BE2C (cell line): ENCODE measurements around the gene CROCC2.

Experiments used
- DNase-seq: peaks from one replicate; pipeline ENCODE4 v3.0.0-alpha.2; 2020
- H3K27me3 ChIP-seq: fragments of 250-450 bp; sonication (Bioruptor Pico); 2 replicates; pipeline ENCODE4 v1.5.1; 2020; ENCODE audit warnings: mild to moderate bottlenecking
- H3K36me3 ChIP-seq: fragments of 250-450 bp; sonication (Bioruptor Pico); 2 replicates; pipeline ENCODE4 v1.5.1; 2020; ENCODE audit warnings: mild to moderate bottlenecking
- H3K4me1 ChIP-seq: fragments of 250-450 bp; sonication (Bioruptor Pico); 2 replicates; pipeline ENCODE4 v1.5.1; 2020
- H3K4me3 ChIP-seq: 2 replicates; pipeline ENCODE4 v1.5.1; 2011; ENCODE audit warnings: low read depth, low read length
- H3K9me3 ChIP-seq: fragments of 250-450 bp; sonication (Bioruptor Pico); 2 replicates; pipeline ENCODE4 v1.5.1; 2020
- TF ChIP-seq, protein P1 (sequence below): IDR thresholded peaks from 2 replicates; pipeline ENCODE4 v1.5.1; 2012; ENCODE audit warnings: mild to moderate bottlenecking, low read depth, low read length

The CROCC2 gene

DNA sequence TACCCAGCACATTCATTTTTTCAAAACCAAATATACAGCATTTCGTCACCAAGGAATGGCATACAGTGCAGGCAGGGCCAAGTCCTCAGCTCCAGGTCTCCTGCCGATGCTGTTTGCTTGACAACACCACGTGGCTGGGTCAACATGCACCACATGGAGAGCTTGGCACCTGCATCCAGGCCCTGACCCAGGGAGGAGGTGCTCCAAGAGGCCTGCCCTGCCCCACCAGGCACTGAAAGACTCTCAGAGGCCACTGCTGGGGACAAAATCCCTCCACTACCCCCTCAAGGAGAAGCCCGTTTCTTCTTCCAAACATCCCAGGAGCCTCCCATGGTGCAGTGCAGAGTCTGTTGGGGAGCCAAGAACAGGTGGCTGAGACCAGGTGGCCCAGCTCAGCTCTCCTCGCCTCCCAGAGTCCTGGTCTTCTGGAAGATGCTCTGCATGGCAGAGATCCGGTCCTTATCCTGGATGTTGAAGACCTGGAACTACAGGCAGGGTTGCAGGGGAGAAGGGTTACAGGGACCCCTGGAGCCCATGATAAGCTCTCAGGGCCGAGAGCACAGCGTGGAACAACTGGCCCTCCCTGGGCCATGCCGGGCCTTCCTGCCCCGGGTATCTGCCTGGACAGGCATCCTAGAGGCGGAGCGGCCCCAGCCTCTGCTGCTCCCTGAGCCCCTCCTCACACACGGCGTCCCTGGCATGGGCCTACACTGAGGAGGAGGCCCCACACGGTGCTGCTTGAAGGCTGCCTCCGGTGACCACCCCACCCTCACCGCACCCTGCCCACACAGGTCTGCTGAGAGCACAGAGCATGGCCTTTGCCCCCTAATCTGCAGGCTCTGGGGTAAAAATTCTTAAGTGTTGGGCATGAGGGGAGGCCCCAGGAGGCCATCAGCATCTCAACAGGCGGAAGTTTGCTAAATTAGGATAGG lies 19.2 kb upstream of the CROCC2 start:
- Histone ChIP-seq H3K4me1 (no peaks in the 10 kb centered on the region), H3K36me3 (no peaks in the 10 kb centered on the region), H3K27me3 (no peaks in the 10 kb centered on the region), H3K9me3 (no peaks in the 10 kb centered on the region), H3K4me3 (no peak overlapping the region)
- DNase-seq, result peak; percentile 7
- TF ChIP-seq, protein P1, sequence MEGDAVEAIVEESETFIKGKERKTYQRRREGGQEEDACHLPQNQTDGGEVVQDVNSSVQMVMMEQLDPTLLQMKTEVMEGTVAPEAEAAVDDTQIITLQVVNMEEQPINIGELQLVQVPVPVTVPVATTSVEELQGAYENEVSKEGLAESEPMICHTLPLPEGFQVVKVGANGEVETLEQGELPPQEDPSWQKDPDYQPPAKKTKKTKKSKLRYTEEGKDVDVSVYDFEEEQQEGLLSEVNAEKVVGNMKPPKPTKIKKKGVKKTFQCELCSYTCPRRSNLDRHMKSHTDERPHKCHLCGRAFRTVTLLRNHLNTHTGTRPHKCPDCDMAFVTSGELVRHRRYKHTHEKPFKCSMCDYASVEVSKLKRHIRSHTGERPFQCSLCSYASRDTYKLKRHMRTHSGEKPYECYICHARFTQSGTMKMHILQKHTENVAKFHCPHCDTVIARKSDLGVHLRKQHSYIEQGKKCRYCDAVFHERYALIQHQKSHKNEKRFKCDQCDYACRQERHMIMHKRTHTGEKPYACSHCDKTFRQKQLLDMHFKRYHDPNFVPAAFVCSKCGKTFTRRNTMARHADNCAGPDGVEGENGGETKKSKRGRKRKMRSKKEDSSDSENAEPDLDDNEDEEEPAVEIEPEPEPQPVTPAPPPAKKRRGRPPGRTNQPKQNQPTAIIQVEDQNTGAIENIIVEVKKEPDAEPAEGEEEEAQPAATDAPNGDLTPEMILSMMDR, result no peak

DNA sequence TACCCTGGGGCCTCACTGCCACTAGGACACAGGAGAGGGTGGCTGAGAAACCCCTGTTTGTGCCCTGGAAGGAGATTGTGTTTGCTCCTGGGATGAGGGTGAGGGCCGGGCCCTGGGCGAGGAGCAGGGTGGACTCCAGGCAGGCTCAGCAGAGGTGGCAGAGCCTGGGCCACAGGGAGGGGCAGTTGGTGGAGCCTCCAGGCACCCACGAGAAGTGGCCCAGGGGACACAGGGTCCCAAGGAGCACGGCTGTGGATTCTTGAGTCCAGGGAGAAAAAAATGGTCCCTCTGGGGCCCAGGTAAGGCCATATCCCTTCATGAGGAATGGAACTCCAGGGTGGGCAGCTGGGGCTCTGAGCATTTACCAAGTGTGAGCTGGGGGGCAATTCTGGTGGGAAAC lies 18.5 kb upstream of the CROCC2 start:
- Histone ChIP-seq H3K4me1 (no peaks in the 10 kb centered on the region), H3K36me3 (no peaks in the 10 kb centered on the region), H3K9me3 (no peaks in the 10 kb centered on the region), H3K4me3 (no peak overlapping the region), H3K27me3 (no peaks in the 10 kb centered on the region)
- no peak for DNase-seq
- TF ChIP-seq, protein P1, result no peak

DNA sequence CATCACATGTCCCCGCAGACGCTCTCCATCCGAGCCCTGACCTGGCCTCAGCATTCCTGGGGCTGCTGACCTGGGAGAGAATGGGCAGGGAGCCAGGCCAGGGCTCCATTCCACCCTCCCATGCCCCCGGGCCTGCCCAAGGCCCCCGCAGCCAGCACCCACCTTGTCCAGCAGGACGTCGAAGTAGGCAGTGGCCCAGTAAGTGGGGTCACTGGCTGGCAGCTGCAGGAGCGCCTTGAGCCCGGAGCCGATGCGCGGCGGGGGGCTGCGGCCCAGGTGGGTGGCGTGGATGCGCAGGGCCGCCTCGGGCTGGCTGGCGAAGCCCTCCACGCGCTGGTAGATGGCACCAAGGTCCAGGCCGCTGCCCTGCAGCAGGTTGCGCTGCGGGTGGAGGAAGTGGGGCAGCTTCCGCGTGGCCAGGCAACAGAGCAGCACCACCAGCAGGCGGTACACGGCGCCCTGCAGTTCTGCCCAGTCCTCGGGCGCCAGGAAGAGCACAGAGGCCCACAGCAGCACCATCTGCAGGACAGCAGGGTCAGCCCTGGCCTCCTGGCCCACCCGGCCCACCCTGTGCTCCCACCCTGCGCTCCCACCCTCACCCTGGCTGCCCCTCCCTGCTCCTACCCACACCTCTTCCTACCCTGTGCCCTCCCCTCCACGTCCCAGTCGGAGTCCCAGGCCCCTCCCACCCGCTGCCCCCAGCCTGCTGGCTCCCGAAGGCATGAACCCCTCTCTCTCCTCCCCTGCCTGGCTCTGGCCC lies 17.8 kb upstream of the CROCC2 start:
- H3K4me1 ChIP-seq, result no peaks in the 10 kb centered on the region
- H3K4me3 ChIP-seq, result no peak overlapping the region
- TF ChIP-seq, protein P1, result no peak
- DNase-seq, result no peak
- H3K27me3 ChIP-seq, result no peaks in the 10 kb centered on the region
- H3K36me3 ChIP-seq, result no peaks in the 10 kb centered on the region
- H3K9me3 ChIP-seq, result no peaks in the 10 kb centered on the region

DNA sequence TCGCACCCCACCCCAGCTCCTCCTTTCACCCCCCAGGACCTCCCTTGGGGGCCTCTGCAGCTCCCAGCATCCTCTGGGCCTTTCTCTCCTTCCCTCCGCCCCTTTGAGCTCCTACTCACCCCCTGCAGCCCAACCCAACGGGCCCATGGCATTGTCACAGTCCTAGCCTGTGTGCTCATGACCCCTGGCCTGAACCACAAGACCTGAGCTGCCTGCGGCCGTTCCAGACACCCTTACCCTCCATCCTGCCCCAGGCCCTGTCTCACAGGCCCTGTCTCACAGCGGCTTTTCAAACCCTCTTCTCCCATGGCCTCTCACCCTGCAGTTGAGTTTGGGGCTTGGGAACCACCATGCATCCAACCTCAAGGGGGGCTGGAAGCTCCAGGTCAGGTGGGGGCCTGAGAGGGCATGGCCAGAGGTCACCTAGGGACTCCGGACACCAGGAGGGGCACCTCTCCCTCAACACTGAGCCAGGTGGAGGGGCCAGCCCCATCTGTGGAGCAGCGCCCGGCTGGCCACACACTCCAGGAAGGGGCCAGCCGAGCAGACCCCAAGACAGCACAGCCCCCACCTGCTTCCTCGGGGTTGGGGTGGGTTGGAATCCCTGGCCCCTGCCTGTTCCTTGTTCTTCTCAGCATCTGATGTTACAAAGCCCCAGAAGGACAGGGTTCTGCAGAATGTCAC lies 17.1 kb upstream of the CROCC2 start:
- Histone ChIP-seq H3K36me3 (no peaks in the 10 kb centered on the region), H3K9me3 (no peaks in the 10 kb centered on the region), H3K27me3 (no peaks in the 10 kb centered on the region), H3K4me3 (no peak overlapping the region), H3K4me1 (no peaks in the 10 kb centered on the region)
- DNase-seq, result no peak
- TF ChIP-seq, protein P1, result no peak

DNA sequence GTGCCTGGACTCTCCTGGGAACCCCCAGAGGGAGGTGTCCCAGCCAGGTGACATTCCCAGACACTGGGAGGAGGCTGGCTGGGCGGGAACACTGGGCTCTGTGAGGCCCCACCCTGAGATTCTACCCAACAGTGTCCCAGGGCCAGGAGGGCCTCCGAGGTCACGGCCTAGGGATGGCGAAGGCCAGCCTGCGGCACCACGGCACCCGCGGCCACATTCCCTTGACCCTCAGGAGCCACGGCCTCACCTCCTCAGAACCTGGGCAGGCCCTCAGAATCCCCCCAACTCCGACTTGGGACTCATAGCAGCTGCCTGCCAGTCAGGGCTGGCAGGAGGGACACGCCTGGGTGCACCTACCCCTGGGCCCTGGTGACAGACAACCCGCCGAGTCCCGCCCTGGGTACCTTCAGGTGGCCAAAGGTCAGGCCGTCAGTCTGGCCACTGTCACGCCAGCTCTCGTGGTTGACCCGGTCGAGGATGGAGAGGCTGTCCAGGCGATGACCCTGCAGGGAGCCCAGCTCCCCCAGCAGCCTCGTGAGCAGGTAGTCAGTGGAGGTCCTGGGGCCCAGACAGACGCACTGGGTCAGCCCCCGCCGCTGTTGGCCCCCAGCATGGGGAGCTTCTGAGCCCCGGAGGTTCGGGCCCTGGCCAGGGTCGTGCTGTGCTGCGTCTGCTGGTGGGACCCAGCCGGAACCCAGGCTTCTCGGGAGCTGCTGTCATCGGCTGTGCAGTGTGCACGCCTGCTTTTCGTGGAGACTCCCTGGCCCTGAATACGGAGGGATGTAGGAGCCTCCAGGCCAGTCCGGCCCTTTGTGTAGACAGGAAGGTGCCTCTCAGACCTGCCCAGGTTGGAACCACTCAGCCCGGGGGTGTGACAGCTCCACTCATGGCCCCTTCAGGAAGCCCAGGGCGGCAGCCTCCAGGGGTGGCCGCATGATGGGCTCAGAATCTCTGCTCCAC lies 16.3 kb upstream of the CROCC2 start:
- Histone ChIP-seq H3K36me3 (no peaks in the 10 kb centered on the region), H3K27me3 (no peaks in the 10 kb centered on the region), H3K4me3 (no peak overlapping the region), H3K4me1 (no peaks in the 10 kb centered on the region), H3K9me3 (no peaks in the 10 kb centered on the region)
- TF ChIP-seq, protein P1, result no peak
- no peak for DNase-seq
